ENCODE measurements around the gene LCE3C. TPM values are rescaled to one million over a fixed set of nuclear protein-coding genes. Genes with fewer than 3 reads are reported as not detected.
"Not testable (repeated sequence)": the region's sequence is repeated elsewhere in the genome, so short reads cannot be mapped to it uniquely, and the experiment has no call there.

The LCE3C gene
- not detected for total RNA-seq
- total RNA-seq (2013): not detected
- 0 reads per million in 29 experiments for total RNA-seq

GRCh38 chr1:152599934-152600333 lies at the start of gene LCE3C:
Gene LCE3C, plus strand, starts transcription at chr1:152600234. Its CDS starts 498 bp downstream, at chr1:152600732.
- Histone ChIP-seq H3K9me3 (no peaks in the 10 kb centered on the region), H3K27me3 (replicated peaks in 1 of 2; ENCODE audit: control insufficient read depth in 2 of 2, extremely low read depth in 1 of 2, insufficient read depth in 2 of 2, low read length in 1 of 2) (peaks cover 0 to 13% of the 10 kb centered on the region in 2 experiments), H3K4me1 (ENCODE audit: control insufficient read depth in 1 of 2, extremely low read depth in 1 of 2, insufficient read depth in 2 of 2, low read length in 2 of 2) (no peaks in the 10 kb centered on the region), H3K4me3 (ENCODE audit: control insufficient read depth in 1 of 2, extremely low read depth in 1 of 2, low read length in 1 of 2) (no peak within 1 kb of the TSS), H3K36me3 (ENCODE audit: control insufficient read depth in 2 of 2, extremely low read depth in 1 of 2, insufficient read depth in 1 of 2, low read length in 1 of 2) (no peaks in the 10 kb centered on the region), H3K27ac (ENCODE audit: low read length) (no peak within 1 kb of the TSS)
- Mint-ChIP-seq H3K36me3 (no peaks in the 10 kb centered on the region), H3K4me3 (no peak within 1 kb of the TSS), H3K27ac (no peak within 1 kb of the TSS), H3K9me3 (peaks cover 0 to 5% (median 2%) of the 10 kb centered on the region in 3 donors), H3K4me1 (no peaks in the 10 kb centered on the region), H3K27me3 (peaks cover 0 to 14% of the 10 kb centered on the region in 2 donors)
- no CpG with 5 or more reads among the region's 4 CpGs for WGBS (ENCODE audit: insufficient coverage)
- ATAC-seq (replicated peaks in 1 of 4) (no peak), DNase-seq (no peak)
- CTCF ChIA-PET: no interaction called here
- POLR2A ChIA-PET: no interaction called here

- WGBS (ENCODE audit: insufficient coverage): 80% methylated on average over 1 of the region's 2 CpGs
- no peak overlapping the region for H3K27ac Mint-ChIP-seq
- no peaks in the 10 kb centered on the region for H3K36me3 ChIP-seq (ENCODE audit: control insufficient read depth in 2 of 2, extremely low read depth in 1 of 2, insufficient read depth in 1 of 2, low read length in 1 of 2)
- no peaks in the 10 kb centered on the region for H3K36me3 Mint-ChIP-seq
- no peak overlapping the region for H3K4me3 ChIP-seq (ENCODE audit: control insufficient read depth in 1 of 2, extremely low read depth in 1 of 2, low read length in 1 of 2)
- ATAC-seq (replicated peaks in 1 of 4) (no peak), DNase-seq (no peak)
- ChIA-PET CTCF (no interaction called here), POLR2A (no interaction called here)
- H3K4me3 Mint-ChIP-seq: no peak overlapping the region
- H3K27me3 ChIP-seq (replicated peaks in 1 of 2; ENCODE audit: control insufficient read depth in 2 of 2, extremely low read depth in 1 of 2, insufficient read depth in 2 of 2, low read length in 1 of 2): peaks cover 0 to 12% of the 10 kb centered on the region in 2 experiments
- no peaks in the 10 kb centered on the region for H3K4me1 Mint-ChIP-seq
- H3K9me3 Mint-ChIP-seq: peaks cover 8 to 16% (median 10%) of the 10 kb centered on the region in 3 donors
- peaks cover 3 to 9% of the 10 kb centered on the region in 2 donors for H3K27me3 Mint-ChIP-seq
- H3K9me3 ChIP-seq: no peaks in the 10 kb centered on the region
- no peak overlapping the region for H3K27ac ChIP-seq (ENCODE audit: low read length)
- no peaks in the 10 kb centered on the region for H3K4me1 ChIP-seq (ENCODE audit: control insufficient read depth in 1 of 2, extremely low read depth in 1 of 2, insufficient read depth in 2 of 2, low read length in 2 of 2)
Measured at GRCh38 chr1:152565115-152565514, 34.9 kb upstream of the LCE3C start.

- no peaks in the 10 kb centered on the region for H3K36me3 Mint-ChIP-seq
- Histone ChIP-seq H3K36me3 (ENCODE audit: control insufficient read depth in 2 of 2, extremely low read depth in 1 of 2, insufficient read depth in 1 of 2, low read length in 1 of 2) (no peaks in the 10 kb centered on the region), H3K9me3 (no peaks in the 10 kb centered on the region), H3K27ac (ENCODE audit: low read length) (no peak overlapping the region), H3K4me1 (ENCODE audit: control insufficient read depth in 1 of 2, extremely low read depth in 1 of 2, insufficient read depth in 2 of 2, low read length in 2 of 2) (no peaks in the 10 kb centered on the region), H3K4me3 (ENCODE audit: control insufficient read depth in 1 of 2, extremely low read depth in 1 of 2, low read length in 1 of 2) (no peak overlapping the region), H3K27me3 (replicated peaks in 1 of 2; ENCODE audit: control insufficient read depth in 2 of 2, extremely low read depth in 1 of 2, insufficient read depth in 2 of 2, low read length in 1 of 2) (peaks cover 0 to 12% of the 10 kb centered on the region in 2 experiments)
- H3K27ac Mint-ChIP-seq: no peak overlapping the region
- H3K27me3 Mint-ChIP-seq: peaks cover 3 to 9% of the 10 kb centered on the region in 2 donors
- peaks cover 8 to 16% (median 10%) of the 10 kb centered on the region in 3 donors for H3K9me3 Mint-ChIP-seq
- DNase-seq (no peak), ATAC-seq (replicated peaks in 1 of 4) (no peak)
- H3K4me1 Mint-ChIP-seq: no peaks in the 10 kb centered on the region
- no peak overlapping the region for H3K4me3 Mint-ChIP-seq
- WGBS (ENCODE audit: insufficient coverage): 44% methylated on average over 4 of the region's 14 CpGs
- POLR2A ChIA-PET: no interaction called here
- CTCF ChIA-PET: no interaction called here
Measured at GRCh38 chr1:152565535-152566215, 34.4 kb upstream of the LCE3C start.

- no peaks in the 10 kb centered on the region for H3K36me3 ChIP-seq (ENCODE audit: control insufficient read depth in 2 of 2, extremely low read depth in 1 of 2, insufficient read depth in 1 of 2, low read length in 1 of 2)
- DNase-seq (no peak), ATAC-seq (replicated peaks in 1 of 4) (no peak)
- 100% methylated on average over 1 of the region's 1 CpG for WGBS (ENCODE audit: insufficient coverage)
- ChIA-PET POLR2A (no interaction called here), CTCF (no interaction called here)
- Mint-ChIP-seq H3K4me1 (no peaks in the 10 kb centered on the region), H3K36me3 (no peaks in the 10 kb centered on the region), H3K27ac (no peak within 1 kb of the TSS), H3K4me3 (no peak within 1 kb of the TSS), H3K27me3 (peaks cover 11 to 16% of the 10 kb centered on the region in 2 donors), H3K9me3 (peaks cover 8 to 16% (median 13%) of the 10 kb centered on the region in 3 donors)
- H3K4me1 ChIP-seq (ENCODE audit: control insufficient read depth in 1 of 2, extremely low read depth in 1 of 2, insufficient read depth in 2 of 2, low read length in 2 of 2): no peaks in the 10 kb centered on the region
- no peak within 1 kb of the TSS for H3K27ac ChIP-seq (ENCODE audit: low read length)
- H3K4me3 ChIP-seq (ENCODE audit: control insufficient read depth in 1 of 2, extremely low read depth in 1 of 2, low read length in 1 of 2): no peak within 1 kb of the TSS
- peaks cover 0 to 13% of the 10 kb centered on the region in 2 experiments for H3K27me3 ChIP-seq (replicated peaks in 1 of 2; ENCODE audit: control insufficient read depth in 2 of 2, extremely low read depth in 1 of 2, insufficient read depth in 2 of 2, low read length in 1 of 2)
- H3K9me3 ChIP-seq: no peaks in the 10 kb centered on the region
Measured at GRCh38 chr1:152566681-152567080, 33.4 kb upstream of the LCE3C start, which contains the start of gene LCE3E. Gene LCE3E, minus strand, starts transcription at chr1:152566780. Its CDS starts 572 bp downstream, at chr1:152566208.

- peaks cover 32 to 35% of the 10 kb centered on the region in 2 donors for H3K27me3 Mint-ChIP-seq
- CTCF ChIA-PET: interaction anchor here in 1 of 2 donors (0.6 kb wide), 1 partner anchor 545 kb away, joined by 4 read pairs; no protein-coding TSS in a partner anchor
- no peak overlapping the region for H3K27ac Mint-ChIP-seq
- no peaks in the 10 kb centered on the region for H3K4me1 Mint-ChIP-seq
- ATAC-seq (replicated peaks in 1 of 4): no peak
- H3K9me3 Mint-ChIP-seq: peaks cover 0 to 4% (median 0%) of the 10 kb centered on the region in 3 donors
- no peaks in the 10 kb centered on the region for H3K36me3 Mint-ChIP-seq
- no peak overlapping the region for H3K4me3 ChIP-seq (ENCODE audit: control insufficient read depth in 1 of 2, extremely low read depth in 1 of 2, low read length in 1 of 2)
- 33% methylated on average over 1 of the region's 2 CpGs for WGBS (ENCODE audit: insufficient coverage)
- H3K27ac ChIP-seq (ENCODE audit: low read length): no peak overlapping the region
- H3K27me3 ChIP-seq (replicated peaks in 1 of 2; ENCODE audit: control insufficient read depth in 2 of 2, extremely low read depth in 1 of 2, insufficient read depth in 2 of 2, low read length in 1 of 2): peaks cover 0 to 14% of the 10 kb centered on the region in 2 experiments
- H3K9me3 ChIP-seq: no peaks in the 10 kb centered on the region
- H3K4me1 ChIP-seq (ENCODE audit: control insufficient read depth in 1 of 2, extremely low read depth in 1 of 2, insufficient read depth in 2 of 2, low read length in 2 of 2): no peaks in the 10 kb centered on the region
- no peaks in the 10 kb centered on the region for H3K36me3 ChIP-seq (ENCODE audit: control insufficient read depth in 2 of 2, extremely low read depth in 1 of 2, insufficient read depth in 1 of 2, low read length in 1 of 2)
- H3K4me3 Mint-ChIP-seq: no peak overlapping the region
- no peak for DNase-seq
- POLR2A ChIA-PET: no interaction called here
Measured at GRCh38 chr1:152577168-152577567, 22.9 kb upstream of the LCE3C start.

GRCh38 chr1:152579526-152579925 lies 20.5 kb upstream of the LCE3C start:
- whole genome bisulfite sequencing (ENCODE audit: insufficient coverage): 44% methylated on average over 1 of the region's 9 CpGs
- not testable (repeated sequence) for H3K9me3 ChIP-seq; H3K27ac ChIP-seq (ENCODE audit: low read length)

More at GRCh38 chr1:152579526-152579925, 20.5 kb upstream of the LCE3C start:
- H3K36me3 Mint-ChIP-seq; H3K4me3 ChIP-seq (ENCODE audit: control insufficient read depth in 1 of 2, extremely low read depth in 1 of 2, low read length in 1 of 2); DNase-seq; H3K4me1 Mint-ChIP-seq; H3K36me3 ChIP-seq (ENCODE audit: control insufficient read depth in 2 of 2, extremely low read depth in 1 of 2, insufficient read depth in 1 of 2, low read length in 1 of 2); H3K9me3 Mint-ChIP-seq; CTCF ChIA-PET; POLR2A ChIA-PET; H3K27ac Mint-ChIP-seq; H3K4me1 ChIP-seq (ENCODE audit: control insufficient read depth in 1 of 2, extremely low read depth in 1 of 2, insufficient read depth in 2 of 2, low read length in 2 of 2); ATAC-seq (replicated peaks in 1 of 4); H3K4me3 Mint-ChIP-seq: not testable (repeated sequence)
- peaks cover 0 to 11% of the 10 kb centered on the region in 2 experiments for H3K27me3 ChIP-seq (replicated peaks in 1 of 2; ENCODE audit: control insufficient read depth in 2 of 2, extremely low read depth in 1 of 2, insufficient read depth in 2 of 2, low read length in 1 of 2)
- H3K27me3 Mint-ChIP-seq: peaks cover 16 to 24% of the 10 kb centered on the region in 2 donors
